Measurements from ENCODE around the gene CBX2.
"Not testable (repeated sequence)": the region's sequence is repeated elsewhere in the genome, so short reads cannot be mapped to it uniquely, and the experiment has no call there.

CBX2 gene

GRCh38 chr17:79743614-79744013, 34.3 kb upstream of the CBX2 start:
- DNase-seq, result no peak

GRCh38 chr17:79745641-79746105, 32.3 kb upstream of the CBX2 start:
- DNase-seq, result no peak

GRCh38 chr17:79746889-79747507, 30.9 kb upstream of the CBX2 start:
- no peak for DNase-seq

- DNase-seq, result no peak
Observed at GRCh38 chr17:79747508-79748294, 30.2 kb upstream of the CBX2 start.

- no peak for DNase-seq
Observed at GRCh38 chr17:79748295-79749099, 29.5 kb upstream of the CBX2 start.

- no peak for DNase-seq
Observed at GRCh38 chr17:79749156-79749815, 28.7 kb upstream of the CBX2 start.

GRCh38 chr17:79749958-79750357, 28.0 kb upstream of the CBX2 start:
- DNase-seq, result no peak

- no peak for DNase-seq
Observed at GRCh38 chr17:79750650-79751545, 27.1 kb upstream of the CBX2 start.

GRCh38 chr17:79752175-79752574, 25.8 kb upstream of the CBX2 start:
- no peak for DNase-seq

- no peak for DNase-seq
Observed at GRCh38 chr17:79754370-79754769, 23.6 kb upstream of the CBX2 start.

GRCh38 chr17:79754903-79755302, 23.0 kb upstream of the CBX2 start:
- not testable (repeated sequence) for DNase-seq

- DNase-seq, result no peak
Observed at GRCh38 chr17:79755591-79755990, 22.4 kb upstream of the CBX2 start.

- DNase-seq, result no peak
Observed at GRCh38 chr17:79757140-79757745, 20.7 kb upstream of the CBX2 start.

GRCh38 chr17:79758271-79758670, 19.7 kb upstream of the CBX2 start:
- DNase-seq, result no peak

GRCh38 chr17:79760197-79760906, 17.6 kb upstream of the CBX2 start:
- no peak for DNase-seq

- no peak for DNase-seq
Observed at GRCh38 chr17:79761894-79762589, 15.9 kb upstream of the CBX2 start.

- DNase-seq, result no peak
Observed at GRCh38 chr17:79765708-79766107, 12.2 kb upstream of the CBX2 start.

- DNase-seq, result no peak
Observed at GRCh38 chr17:79769570-79770506, 8.1 kb upstream of the CBX2 start.

- DNase-seq, result no peak
Observed at GRCh38 chr17:79771276-79771675, 6.7 kb upstream of the CBX2 start.

Data from GF-D8 (cell line).